ENCODE results near the gene PRICKLE2.

The PRICKLE2 gene

GRCh38 chr3:64157150-64158035, 67.9 kb downstream of the PRICKLE2 start:
- no peak for DNase-seq (ENCODE audit: low spot score)

GRCh38 chr3:64155328-64155727, 69.9 kb downstream of the PRICKLE2 start:
- no peak for DNase-seq (ENCODE audit: low spot score)

GRCh38 chr3:64152676-64153466, 72.4 kb downstream of the PRICKLE2 start:
- DNase-seq (ENCODE audit: low spot score), result no peak

- no peak for DNase-seq (ENCODE audit: low spot score)
Measured at GRCh38 chr3:64152086-64152485, 73.2 kb downstream of the PRICKLE2 start.

- no peak for DNase-seq (ENCODE audit: low spot score)
Measured at GRCh38 chr3:64151342-64151871, 73.9 kb downstream of the PRICKLE2 start.

GRCh38 chr3:64150623-64151207, 74.6 kb downstream of the PRICKLE2 start:
- DNase-seq (ENCODE audit: low spot score), result no peak

GRCh38 chr3:64149886-64150285, 75.4 kb downstream of the PRICKLE2 start:
- DNase-seq (ENCODE audit: low spot score), result no peak

- no peak for DNase-seq (ENCODE audit: low spot score)
Measured at GRCh38 chr3:64148955-64149653, 76.2 kb downstream of the PRICKLE2 start.

GRCh38 chr3:64147211-64147610, 78.1 kb downstream of the PRICKLE2 start:
- no peak for DNase-seq (ENCODE audit: low spot score)

- no peak for DNase-seq (ENCODE audit: low spot score)
Measured at GRCh38 chr3:64145438-64145837, 79.8 kb downstream of the PRICKLE2 start.

- DNase-seq (ENCODE audit: low spot score), result no peak
Measured at GRCh38 chr3:64144241-64144900, 80.9 kb downstream of the PRICKLE2 start.

GRCh38 chr3:64143409-64144130, 81.7 kb downstream of the PRICKLE2 start:
- no peak for DNase-seq (ENCODE audit: low spot score)

- DNase-seq (ENCODE audit: low spot score), result no peak
Measured at GRCh38 chr3:64141476-64141875, 83.8 kb downstream of the PRICKLE2 start.

- DNase-seq (ENCODE audit: low spot score), result no peak
Measured at GRCh38 chr3:64140651-64141050, 84.6 kb downstream of the PRICKLE2 start.

- DNase-seq (ENCODE audit: low spot score), result no peak
Measured at GRCh38 chr3:64138656-64139375, 86.5 kb downstream of the PRICKLE2 start.

GRCh38 chr3:64138046-64138445, 87.2 kb downstream of the PRICKLE2 start:
- DNase-seq (ENCODE audit: low spot score), result no peak

- no peak for DNase-seq (ENCODE audit: low spot score)
Measured at GRCh38 chr3:64134882-64135281, 90.4 kb downstream of the PRICKLE2 start.

- no peak for DNase-seq (ENCODE audit: low spot score)
Measured at GRCh38 chr3:64133987-64134386, 91.3 kb downstream of the PRICKLE2 start.

GRCh38 chr3:64133272-64133671, 92.0 kb downstream of the PRICKLE2 start:
- no peak for DNase-seq (ENCODE audit: low spot score)
